Astrocyte (in vitro differentiated cells and primary cell): ENCODE data around the gene PCNT.

Experiments used
- CTCF ChIP-seq: IDR thresholded peaks from 2 replicates; pipeline ENCODE4 v1.5.1; 2011; ENCODE audit warnings: low read depth, mild to moderate bottlenecking, inconsistent platforms, low read length, moderate library complexity; ENCODE audit not compliant: insufficient read depth
- EZH2 ChIP-seq: IDR thresholded peaks from 2 replicates; pipeline ENCODE4 v1.6.1; 2012; ENCODE audit warnings: mild to moderate bottlenecking, low read length, inconsistent platforms; ENCODE audit not compliant: insufficient read depth

DNA sequence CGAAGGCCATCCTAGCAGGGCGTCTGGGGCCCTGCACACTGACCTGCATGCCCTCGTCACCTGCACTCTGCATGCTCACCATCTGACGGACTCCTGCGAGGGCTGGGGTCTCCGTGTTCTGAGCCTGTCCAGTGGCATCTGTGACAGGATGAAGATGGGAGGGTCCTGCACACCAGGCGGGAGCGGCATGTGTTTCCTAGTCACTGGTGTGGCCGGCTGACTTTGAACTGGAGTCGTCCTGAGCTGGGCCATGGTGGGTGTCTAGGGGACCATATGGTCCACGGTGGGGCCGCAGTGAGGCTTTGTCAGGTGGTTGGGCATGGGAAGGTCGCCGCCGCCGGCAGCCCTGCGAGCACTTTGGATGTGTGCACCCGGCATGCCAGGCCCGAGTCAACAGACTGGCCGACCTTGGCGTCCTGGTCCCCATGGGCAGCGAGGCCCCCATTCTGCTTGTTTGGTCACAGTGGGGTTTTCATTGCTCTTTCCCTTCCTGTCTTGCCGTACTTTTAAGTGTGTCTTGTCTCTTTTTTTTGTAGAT is 118.1 kb downstream of the PCNT start:
- TF ChIP-seq CTCF (no peak), EZH2 (no peak)
